ENCODE results near the gene FAM114A1. TPM values are rescaled to one million over a fixed set of nuclear protein-coding genes. Genes with fewer than 3 reads are reported as not detected.

FAM114A1 gene
- total RNA-seq, 2 experiments from 2014 or later, result not detected

DNA sequence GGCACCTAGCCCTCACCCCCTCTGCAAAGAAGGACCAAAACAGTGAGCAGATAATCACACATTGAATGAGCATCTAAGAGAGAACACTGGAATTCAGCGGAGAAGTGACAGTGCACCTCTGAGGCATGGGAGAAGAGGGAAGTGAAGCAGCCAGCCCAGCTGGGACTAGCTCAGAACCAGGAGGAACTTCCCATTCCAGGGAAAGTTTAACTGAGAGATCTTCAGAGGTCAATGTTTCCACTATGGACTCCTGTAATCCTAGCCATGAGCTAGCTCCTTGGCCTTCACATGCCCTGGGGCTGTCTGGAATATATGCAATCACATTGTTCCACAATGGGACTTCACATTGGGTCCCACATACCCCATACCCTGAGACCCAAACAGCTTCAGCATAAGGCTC lies 35.4 kb upstream of the FAM114A1 start:
- Histone ChIP-seq H3K9me3 (ENCODE audit: control insufficient read depth in 1 of 2, insufficient read depth in 1 of 2, low read length in 2 of 2) (peaks cover 4 to 17% of the 10 kb centered on the region in 2 experiments), H3K4me1 (ENCODE audit: insufficient read depth, low read length) (no peaks in the 10 kb centered on the region), H3K36me3 (ENCODE audit: insufficient read depth, low read length) (no peaks in the 10 kb centered on the region), H3K27ac (ENCODE audit: low read depth in 1 of 2, low read length in 2 of 2) (no peak overlapping the region), H3K27me3 (ENCODE audit: control insufficient read depth in 1 of 2, insufficient read depth in 2 of 2, low read length in 2 of 2) (no peaks in the 10 kb centered on the region), H3K4me3 (ENCODE audit: low read length) (no peak overlapping the region)
- H3K4me3 Mint-ChIP-seq, result no peak overlapping the region
- no peak for ATAC-seq (ENCODE audit: poor library complexity)
- peaks cover 4% of the 10 kb centered on the region for H3K4me1 Mint-ChIP-seq (ENCODE audit: low read depth)
- H3K27me3 Mint-ChIP-seq, result no peaks in the 10 kb centered on the region
- no peak overlapping the region for H3K27ac Mint-ChIP-seq
- no peak for DNase-seq
- peaks cover 9% of the 10 kb centered on the region for H3K36me3 Mint-ChIP-seq (ENCODE audit: low read depth)
- TF ChIP-seq, protein P1, sequence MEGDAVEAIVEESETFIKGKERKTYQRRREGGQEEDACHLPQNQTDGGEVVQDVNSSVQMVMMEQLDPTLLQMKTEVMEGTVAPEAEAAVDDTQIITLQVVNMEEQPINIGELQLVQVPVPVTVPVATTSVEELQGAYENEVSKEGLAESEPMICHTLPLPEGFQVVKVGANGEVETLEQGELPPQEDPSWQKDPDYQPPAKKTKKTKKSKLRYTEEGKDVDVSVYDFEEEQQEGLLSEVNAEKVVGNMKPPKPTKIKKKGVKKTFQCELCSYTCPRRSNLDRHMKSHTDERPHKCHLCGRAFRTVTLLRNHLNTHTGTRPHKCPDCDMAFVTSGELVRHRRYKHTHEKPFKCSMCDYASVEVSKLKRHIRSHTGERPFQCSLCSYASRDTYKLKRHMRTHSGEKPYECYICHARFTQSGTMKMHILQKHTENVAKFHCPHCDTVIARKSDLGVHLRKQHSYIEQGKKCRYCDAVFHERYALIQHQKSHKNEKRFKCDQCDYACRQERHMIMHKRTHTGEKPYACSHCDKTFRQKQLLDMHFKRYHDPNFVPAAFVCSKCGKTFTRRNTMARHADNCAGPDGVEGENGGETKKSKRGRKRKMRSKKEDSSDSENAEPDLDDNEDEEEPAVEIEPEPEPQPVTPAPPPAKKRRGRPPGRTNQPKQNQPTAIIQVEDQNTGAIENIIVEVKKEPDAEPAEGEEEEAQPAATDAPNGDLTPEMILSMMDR (IDR thresholded peaks at IDR 0.05), result no peak
- ChIA-PET POLR2A (no interaction called here), CTCF (no interaction called here)
- intact Hi-C loops (cut with DNase I, micrococcal nuclease), result no loop called here
- H3K9me3 Mint-ChIP-seq, result peaks cover 12% of the 10 kb centered on the region

DNA sequence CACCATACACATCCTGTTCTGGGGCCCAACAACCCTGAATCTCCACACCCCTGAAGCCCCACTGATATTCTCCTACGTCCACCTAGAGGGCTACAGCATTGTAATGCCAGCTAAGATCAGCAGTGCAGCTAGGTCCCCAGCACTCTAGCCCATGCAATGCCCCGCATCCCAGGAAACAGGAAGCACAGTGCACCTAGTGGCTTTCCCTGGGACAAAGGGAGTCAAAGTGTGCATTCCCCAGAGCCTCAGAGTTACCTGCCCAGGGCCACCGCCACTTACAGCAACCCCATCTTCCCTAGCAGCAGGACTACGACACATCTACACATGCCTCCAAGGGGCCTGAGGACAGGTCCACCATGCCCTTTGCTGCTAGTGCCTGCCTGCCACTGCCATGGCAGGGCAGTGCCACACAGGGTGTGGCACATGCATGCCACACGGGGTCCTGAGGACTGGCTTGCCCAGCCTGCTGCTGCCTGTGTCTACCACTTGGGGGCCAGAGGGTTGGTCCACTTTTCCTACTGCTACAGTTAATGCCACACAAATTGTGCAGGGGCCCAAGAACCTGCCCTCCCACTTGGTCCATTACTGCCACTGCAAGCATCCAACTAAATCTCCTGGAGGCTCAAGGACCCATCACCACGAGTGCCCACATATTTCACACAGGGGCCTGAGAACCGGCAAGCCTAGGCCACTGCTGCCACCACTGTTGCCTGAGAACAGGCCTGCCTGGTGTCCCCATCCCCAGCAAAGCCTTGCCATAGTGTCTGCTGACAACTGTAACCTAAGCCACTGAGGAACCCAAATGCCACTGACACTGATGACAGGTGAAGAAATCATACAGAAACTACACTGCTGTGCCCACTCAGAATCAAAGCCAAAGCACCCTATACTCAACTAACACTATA lies 34.7 kb upstream of the FAM114A1 start:
- no peak overlapping the region for H3K27ac Mint-ChIP-seq

DNA sequence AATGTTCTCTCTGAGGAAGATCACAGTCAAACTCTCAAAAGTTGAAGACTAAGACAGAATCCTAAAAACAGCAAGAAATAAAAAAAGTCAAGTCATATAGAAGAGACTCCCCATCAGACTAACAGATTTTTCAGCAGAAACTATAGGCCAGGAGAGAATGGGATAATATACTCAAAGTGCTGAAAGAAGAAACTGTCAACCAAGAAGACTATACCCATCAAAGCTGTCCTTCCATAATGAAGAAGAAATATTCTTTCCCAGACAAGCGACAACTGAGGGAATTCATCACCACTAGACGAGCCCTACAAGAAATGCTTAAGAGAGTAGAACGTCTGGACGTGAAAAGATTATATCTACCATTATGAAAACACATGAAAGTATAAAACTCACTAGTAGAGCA lies 33.0 kb upstream of the FAM114A1 start:
- peaks cover 2% of the 10 kb centered on the region for H3K4me1 ChIP-seq (ENCODE audit: insufficient read depth, low read length)
- intact Hi-C loops (cut with DNase I, micrococcal nuclease), result no loop called here
- Mint-ChIP-seq H3K9me3 (peaks cover 12% of the 10 kb centered on the region), H3K27me3 (no peaks in the 10 kb centered on the region), H3K4me1 (ENCODE audit: low read depth) (peaks cover 19% of the 10 kb centered on the region), H3K27ac (no peak overlapping the region), H3K36me3 (ENCODE audit: low read depth) (peaks cover 13% of the 10 kb centered on the region), H3K4me3 (no peak overlapping the region)
- H3K36me3 ChIP-seq (ENCODE audit: insufficient read depth, low read length), result no peaks in the 10 kb centered on the region
- H3K27me3 ChIP-seq (ENCODE audit: control insufficient read depth in 1 of 2, insufficient read depth in 2 of 2, low read length in 2 of 2), result no peaks in the 10 kb centered on the region
- ATAC-seq (ENCODE audit: poor library complexity) (no peak), DNase-seq (no peak)
- ChIA-PET POLR2A (no interaction called here), CTCF (no interaction called here)
- H3K4me3 ChIP-seq (ENCODE audit: low read length), result no peak overlapping the region
- H3K27ac ChIP-seq (ENCODE audit: low read depth in 1 of 2, low read length in 2 of 2), result no peak overlapping the region
- TF ChIP-seq, protein P1 (IDR thresholded peaks at IDR 0.05), result no peak
- H3K9me3 ChIP-seq (ENCODE audit: control insufficient read depth in 1 of 2, insufficient read depth in 1 of 2, low read length in 2 of 2), result peaks cover 4 to 17% of the 10 kb centered on the region in 2 experiments

More for the DNA sequence above, 34.7 kb upstream of the FAM114A1 start:
- H3K4me1 Mint-ChIP-seq (ENCODE audit: low read depth), result peaks cover 11% of the 10 kb centered on the region
- Histone ChIP-seq H3K9me3 (ENCODE audit: control insufficient read depth in 1 of 2, insufficient read depth in 1 of 2, low read length in 2 of 2) (peaks cover 4 to 17% of the 10 kb centered on the region in 2 experiments), H3K36me3 (ENCODE audit: insufficient read depth, low read length) (no peaks in the 10 kb centered on the region), H3K27me3 (ENCODE audit: control insufficient read depth in 1 of 2, insufficient read depth in 2 of 2, low read length in 2 of 2) (no peaks in the 10 kb centered on the region), H3K27ac (ENCODE audit: low read depth in 1 of 2, low read length in 2 of 2) (no peak overlapping the region), H3K4me1 (ENCODE audit: insufficient read depth, low read length) (no peaks in the 10 kb centered on the region), H3K4me3 (ENCODE audit: low read length) (no peak overlapping the region)
- ChIA-PET CTCF (no interaction called here), POLR2A (no interaction called here)
- H3K27me3 Mint-ChIP-seq, result no peaks in the 10 kb centered on the region
- H3K36me3 Mint-ChIP-seq (ENCODE audit: low read depth), result peaks cover 13% of the 10 kb centered on the region
- H3K4me3 Mint-ChIP-seq, result no peak overlapping the region
- peaks cover 12% of the 10 kb centered on the region for H3K9me3 Mint-ChIP-seq
- intact Hi-C loops (cut with DNase I, micrococcal nuclease), result no loop called here
- no peak for ATAC-seq (ENCODE audit: poor library complexity)
- DNase-seq, result no peak
- TF ChIP-seq, protein P1 (IDR thresholded peaks at IDR 0.05), result no peak

All from CD4-positive, alpha-beta T cell (primary cell).